ENCODE measurements around the gene RALGDS.

DNA sequence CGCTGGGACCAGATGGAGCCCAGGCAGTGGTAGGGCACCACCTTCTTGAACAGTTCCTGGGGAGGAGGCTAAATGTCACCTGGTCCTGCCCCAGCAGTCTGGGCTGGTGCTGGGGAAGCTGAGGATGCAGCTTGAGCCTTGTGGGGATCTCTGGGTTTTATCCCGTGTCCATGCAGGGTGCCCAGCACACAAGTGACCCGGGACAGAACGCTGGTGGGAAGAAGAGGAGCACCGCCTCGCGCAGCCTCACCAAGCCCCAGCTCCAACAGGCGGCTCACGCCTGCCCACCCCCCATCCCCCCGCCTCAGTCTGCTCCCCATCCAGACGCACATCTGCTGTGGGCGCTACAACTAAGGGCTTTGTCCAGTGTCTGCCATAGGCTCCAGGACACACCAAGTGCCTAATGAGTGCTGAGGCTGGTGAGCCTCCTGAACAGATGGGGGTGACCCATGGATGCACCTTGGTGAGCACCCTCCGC, 13.8 kb downstream of the RALGDS start:
- TF ChIP-seq NR3C1 (CRISPR knock-in tag; conservative IDR thresholded peaks at IDR 0.05; ENCODE audit: low read depth) (no peak), CTCF (IDR thresholded peaks at IDR 0.05) (no peak), ARID4B (CRISPR knock-in tag; IDR thresholded peaks at IDR 0.05; ENCODE audit: borderline replicate concordance) (no peak), ZBTB21 (CRISPR knock-in tag; IDR thresholded peaks at IDR 0.05; ENCODE audit: borderline replicate concordance) (no peak), TEAD4 (CRISPR knock-in tag; IDR thresholded peaks at IDR 0.05) (no peak), E2F1 (CRISPR knock-in tag; IDR thresholded peaks at IDR 0.05) (no peak), RORB (CRISPR knock-in tag; IDR thresholded peaks at IDR 0.05) (no peak), TCF7 (CRISPR knock-in tag; IDR thresholded peaks at IDR 0.05; ENCODE audit: low read depth) (no peak), ELF4 (CRISPR knock-in tag; IDR thresholded peaks at IDR 0.05; ENCODE audit: low read depth) (no peak)
- TF ChIP-seq, protein P1, sequence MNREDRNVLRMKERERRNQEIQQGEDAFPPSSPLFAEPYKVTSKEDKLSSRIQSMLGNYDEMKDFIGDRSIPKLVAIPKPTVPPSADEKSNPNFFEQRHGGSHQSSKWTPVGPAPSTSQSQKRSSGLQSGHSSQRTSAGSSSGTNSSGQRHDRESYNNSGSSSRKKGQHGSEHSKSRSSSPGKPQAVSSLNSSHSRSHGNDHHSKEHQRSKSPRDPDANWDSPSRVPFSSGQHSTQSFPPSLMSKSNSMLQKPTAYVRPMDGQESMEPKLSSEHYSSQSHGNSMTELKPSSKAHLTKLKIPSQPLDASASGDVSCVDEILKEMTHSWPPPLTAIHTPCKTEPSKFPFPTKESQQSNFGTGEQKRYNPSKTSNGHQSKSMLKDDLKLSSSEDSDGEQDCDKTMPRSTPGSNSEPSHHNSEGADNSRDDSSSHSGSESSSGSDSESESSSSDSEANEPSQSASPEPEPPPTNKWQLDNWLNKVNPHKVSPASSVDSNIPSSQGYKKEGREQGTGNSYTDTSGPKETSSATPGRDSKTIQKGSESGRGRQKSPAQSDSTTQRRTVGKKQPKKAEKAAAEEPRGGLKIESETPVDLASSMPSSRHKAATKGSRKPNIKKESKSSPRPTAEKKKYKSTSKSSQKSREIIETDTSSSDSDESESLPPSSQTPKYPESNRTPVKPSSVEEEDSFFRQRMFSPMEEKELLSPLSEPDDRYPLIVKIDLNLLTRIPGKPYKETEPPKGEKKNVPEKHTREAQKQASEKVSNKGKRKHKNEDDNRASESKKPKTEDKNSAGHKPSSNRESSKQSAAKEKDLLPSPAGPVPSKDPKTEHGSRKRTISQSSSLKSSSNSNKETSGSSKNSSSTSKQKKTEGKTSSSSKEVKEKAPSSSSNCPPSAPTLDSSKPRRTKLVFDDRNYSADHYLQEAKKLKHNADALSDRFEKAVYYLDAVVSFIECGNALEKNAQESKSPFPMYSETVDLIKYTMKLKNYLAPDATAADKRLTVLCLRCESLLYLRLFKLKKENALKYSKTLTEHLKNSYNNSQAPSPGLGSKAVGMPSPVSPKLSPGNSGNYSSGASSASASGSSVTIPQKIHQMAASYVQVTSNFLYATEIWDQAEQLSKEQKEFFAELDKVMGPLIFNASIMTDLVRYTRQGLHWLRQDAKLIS (CRISPR knock-in tag; IDR thresholded peaks at IDR 0.05; ENCODE audit: borderline replicate concordance): no peak
- TF ChIP-seq, protein P2, sequence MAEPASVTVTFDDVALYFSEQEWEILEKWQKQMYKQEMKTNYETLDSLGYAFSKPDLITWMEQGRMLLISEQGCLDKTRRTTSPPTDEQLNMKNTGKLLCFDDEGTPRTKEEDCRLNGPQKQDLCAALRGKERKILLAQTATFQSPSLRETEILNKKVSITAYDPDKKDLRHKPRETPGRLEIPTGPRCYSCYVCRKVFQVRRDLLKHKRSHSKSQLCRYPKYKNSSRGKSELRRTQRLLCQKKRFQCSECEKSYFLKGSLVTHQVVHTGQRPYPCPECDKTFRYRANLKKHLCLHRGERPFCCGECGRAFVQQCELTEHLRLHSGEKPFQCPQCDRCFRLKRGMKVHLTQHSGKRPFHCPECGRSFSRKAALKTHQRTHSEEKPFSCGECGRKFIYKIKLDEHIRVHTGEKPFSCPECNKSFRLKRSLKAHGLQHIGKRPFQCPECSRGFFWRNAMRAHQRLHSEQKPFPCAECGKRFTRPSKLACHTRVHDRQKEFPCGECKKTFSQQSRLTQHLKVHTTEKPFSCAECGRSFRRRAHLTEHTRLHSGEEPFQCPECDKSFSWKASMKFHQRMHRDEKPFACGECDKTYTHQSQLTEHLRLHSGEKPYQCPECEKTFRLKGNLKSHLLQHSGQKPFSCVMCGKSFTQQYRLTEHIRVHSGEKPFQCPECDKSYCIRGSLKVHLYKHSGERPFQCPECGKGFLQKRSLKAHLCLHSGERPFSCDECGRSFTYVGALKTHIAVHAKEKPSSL (CRISPR knock-in tag; conservative IDR thresholded peaks at IDR 0.05): no peak
- TF ChIP-seq, protein P3, sequence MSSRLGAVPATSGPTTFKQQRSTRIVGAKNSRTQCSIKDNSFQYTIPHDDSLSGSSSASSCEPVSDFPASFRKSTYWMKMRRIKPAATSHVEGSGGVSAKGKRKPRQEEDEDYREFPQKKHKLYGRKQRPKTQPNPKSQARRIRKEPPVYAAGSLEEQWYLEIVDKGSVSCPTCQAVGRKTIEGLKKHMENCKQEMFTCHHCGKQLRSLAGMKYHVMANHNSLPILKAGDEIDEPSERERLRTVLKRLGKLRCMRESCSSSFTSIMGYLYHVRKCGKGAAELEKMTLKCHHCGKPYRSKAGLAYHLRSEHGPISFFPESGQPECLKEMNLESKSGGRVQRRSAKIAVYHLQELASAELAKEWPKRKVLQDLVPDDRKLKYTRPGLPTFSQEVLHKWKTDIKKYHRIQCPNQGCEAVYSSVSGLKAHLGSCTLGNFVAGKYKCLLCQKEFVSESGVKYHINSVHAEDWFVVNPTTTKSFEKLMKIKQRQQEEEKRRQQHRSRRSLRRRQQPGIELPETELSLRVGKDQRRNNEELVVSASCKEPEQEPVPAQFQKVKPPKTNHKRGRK (CRISPR knock-in tag; IDR thresholded peaks at IDR 0.05; ENCODE audit: borderline replicate concordance): no peak

Measured in WTC11 (cell line).